ENCODE data around the gene FARS2.

FARS2 gene

DNA sequence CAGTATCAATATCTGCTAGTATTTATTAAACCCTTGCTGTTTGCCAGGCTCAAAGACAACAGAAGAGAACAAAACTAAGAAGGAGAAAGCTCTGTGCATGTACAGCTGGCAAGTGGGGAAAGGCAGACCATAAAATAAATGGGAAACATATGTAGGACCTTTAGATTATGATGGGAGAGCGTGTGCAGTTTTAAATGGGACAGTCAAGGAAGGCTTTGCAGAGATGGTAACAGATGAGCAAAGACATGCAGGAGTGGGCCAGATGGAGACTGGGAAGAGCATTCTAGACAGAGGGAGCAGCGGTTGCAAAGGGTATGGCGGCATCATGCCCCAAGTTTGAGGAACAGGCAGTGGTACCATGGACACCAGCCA lies 485.4 kb downstream of the FARS2 start:
- 93 to 96% methylated on average over 3 of the region's 3 CpGs for WGBS, 2 experiments
- Histone ChIP-seq H3K9me3 (ENCODE audit: control insufficient read depth, low read length) (no peaks in the 10 kb centered on the region), H3K27me3 (ENCODE audit: control insufficient read depth, insufficient read depth, low read length, poor library complexity, severe bottlenecking) (no peaks in the 10 kb centered on the region), H3K4me1 (ENCODE audit: control insufficient read depth, insufficient read depth, low read length) (peaks cover 1% of the 10 kb centered on the region), H3K36me3 (ENCODE audit: control insufficient read depth, insufficient read depth, low read length) (no peaks in the 10 kb centered on the region), H3K27ac (ENCODE audit: insufficient read depth, low read depth, low read length, poor library complexity, severe bottlenecking) (no peak overlapping the region), H3K4me3 (ENCODE audit: insufficient read depth, low read depth, low read length) (no peak overlapping the region)

DNA sequence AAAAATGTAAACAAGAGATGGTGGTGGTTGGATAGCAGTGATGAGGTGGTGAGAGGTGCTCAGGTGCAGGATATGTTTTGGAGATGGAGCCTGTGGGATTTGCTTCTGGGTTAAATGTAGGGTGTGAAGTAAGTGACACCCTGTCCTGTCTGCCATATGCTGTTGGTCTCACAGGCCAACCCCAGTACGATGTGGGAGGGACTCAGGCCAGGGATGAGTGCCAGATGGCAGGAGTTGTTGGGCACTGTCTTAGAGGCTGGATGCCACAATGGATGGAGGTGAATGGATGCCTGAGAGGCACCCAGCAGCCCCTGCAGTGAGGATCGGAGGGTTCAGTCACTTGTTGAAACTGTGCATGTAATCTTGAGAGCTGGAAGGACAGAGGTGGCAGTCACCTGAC lies 486.1 kb downstream of the FARS2 start:
- no peaks in the 10 kb centered on the region for H3K36me3 ChIP-seq (ENCODE audit: control insufficient read depth, insufficient read depth, low read length)
- no peaks in the 10 kb centered on the region for H3K27me3 ChIP-seq (ENCODE audit: control insufficient read depth, insufficient read depth, low read length, poor library complexity, severe bottlenecking)
- 96 to 97% methylated on average over 2 of the region's 2 CpGs for WGBS, 2 experiments
- H3K27ac ChIP-seq (ENCODE audit: insufficient read depth, low read depth, low read length, poor library complexity, severe bottlenecking) = no peak overlapping the region
- H3K4me3 ChIP-seq (ENCODE audit: insufficient read depth, low read depth, low read length) = no peak overlapping the region
- peaks cover 7% of the 10 kb centered on the region for H3K4me1 ChIP-seq (ENCODE audit: control insufficient read depth, insufficient read depth, low read length)
- H3K9me3 ChIP-seq (ENCODE audit: control insufficient read depth, low read length) = no peaks in the 10 kb centered on the region

DNA sequence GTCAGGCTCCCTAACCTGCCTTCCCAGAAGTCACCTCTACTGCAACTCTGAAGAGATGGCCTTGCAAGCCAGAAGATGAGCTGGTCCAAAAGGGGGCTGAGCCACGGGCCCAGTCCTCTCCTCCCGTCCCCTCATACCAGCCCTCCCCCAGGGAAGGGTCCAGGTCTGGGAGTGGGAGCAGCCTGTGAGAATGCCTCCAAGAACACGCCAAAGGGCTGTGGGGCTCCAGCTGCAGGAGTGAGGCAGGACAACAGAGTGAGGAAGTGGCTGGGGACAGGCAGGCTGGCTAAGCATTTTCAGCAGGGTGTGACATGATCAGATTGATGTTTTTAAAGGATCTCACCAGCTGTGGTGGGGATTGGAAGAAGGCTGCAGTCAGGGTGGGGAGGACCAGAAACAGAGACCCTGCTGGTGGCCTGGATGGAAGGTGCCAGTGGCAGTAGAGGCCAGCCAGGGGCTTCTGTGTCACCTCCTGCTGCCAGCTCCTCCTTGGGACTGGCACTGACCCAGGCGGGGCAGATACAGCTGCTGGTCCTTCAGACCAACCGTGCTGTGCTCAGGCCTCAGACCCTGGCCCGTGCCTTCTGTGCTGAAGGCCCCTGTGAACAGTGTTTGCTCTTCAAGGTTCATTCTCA lies 487.8 kb downstream of the FARS2 start:
- no peak overlapping the region for H3K27ac ChIP-seq (ENCODE audit: insufficient read depth, low read depth, low read length, poor library complexity, severe bottlenecking)
- no peaks in the 10 kb centered on the region for H3K27me3 ChIP-seq (ENCODE audit: control insufficient read depth, insufficient read depth, low read length, poor library complexity, severe bottlenecking)
- H3K4me3 ChIP-seq (ENCODE audit: insufficient read depth, low read depth, low read length) = no peak overlapping the region
- H3K4me1 ChIP-seq (ENCODE audit: control insufficient read depth, insufficient read depth, low read length) = peaks cover 10% of the 10 kb centered on the region
- H3K9me3 ChIP-seq (ENCODE audit: control insufficient read depth, low read length) = no peaks in the 10 kb centered on the region
- no peaks in the 10 kb centered on the region for H3K36me3 ChIP-seq (ENCODE audit: control insufficient read depth, insufficient read depth, low read length)
- WGBS, 2 experiments = 91 to 93% methylated on average over 6 of the region's 6 CpGs

DNA sequence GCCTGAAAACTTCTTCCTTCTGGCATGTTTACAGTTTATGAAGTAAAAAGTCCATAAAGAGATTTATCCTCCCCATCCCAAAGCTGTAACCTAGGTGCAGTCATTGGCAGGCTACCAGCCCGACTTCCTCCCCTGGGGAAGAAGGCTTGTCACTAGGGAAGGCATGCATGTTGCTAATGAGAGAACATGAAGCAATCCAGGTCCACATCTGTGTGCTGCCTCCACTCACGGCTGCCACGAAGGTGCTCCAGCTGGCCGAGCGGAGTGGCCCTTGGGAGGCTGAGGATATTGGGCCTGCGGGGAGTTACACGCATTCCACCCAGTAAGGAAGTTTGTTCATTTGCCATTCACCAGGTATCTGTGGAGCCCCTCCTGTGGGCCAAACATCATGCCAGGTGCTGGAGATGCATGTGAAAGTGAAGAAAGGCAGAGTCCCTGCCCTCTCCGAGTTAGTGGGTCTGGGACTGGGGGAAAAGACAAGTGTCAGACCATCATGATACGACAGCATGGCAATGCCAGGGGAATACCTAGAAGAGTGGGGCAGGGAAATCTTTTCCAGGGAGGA lies 488.4 kb downstream of the FARS2 start:
- Histone ChIP-seq H3K27me3 (ENCODE audit: control insufficient read depth, insufficient read depth, low read length, poor library complexity, severe bottlenecking) (no peaks in the 10 kb centered on the region), H3K9me3 (ENCODE audit: control insufficient read depth, low read length) (no peaks in the 10 kb centered on the region), H3K4me1 (ENCODE audit: control insufficient read depth, insufficient read depth, low read length) (peaks cover 10% of the 10 kb centered on the region), H3K4me3 (ENCODE audit: insufficient read depth, low read depth, low read length) (no peak overlapping the region), H3K36me3 (ENCODE audit: control insufficient read depth, insufficient read depth, low read length) (no peaks in the 10 kb centered on the region), H3K27ac (ENCODE audit: insufficient read depth, low read depth, low read length, poor library complexity, severe bottlenecking) (no peak overlapping the region)
- WGBS, 2 experiments = 94 to 95% methylated on average over 9 of the region's 9 CpGs

DNA sequence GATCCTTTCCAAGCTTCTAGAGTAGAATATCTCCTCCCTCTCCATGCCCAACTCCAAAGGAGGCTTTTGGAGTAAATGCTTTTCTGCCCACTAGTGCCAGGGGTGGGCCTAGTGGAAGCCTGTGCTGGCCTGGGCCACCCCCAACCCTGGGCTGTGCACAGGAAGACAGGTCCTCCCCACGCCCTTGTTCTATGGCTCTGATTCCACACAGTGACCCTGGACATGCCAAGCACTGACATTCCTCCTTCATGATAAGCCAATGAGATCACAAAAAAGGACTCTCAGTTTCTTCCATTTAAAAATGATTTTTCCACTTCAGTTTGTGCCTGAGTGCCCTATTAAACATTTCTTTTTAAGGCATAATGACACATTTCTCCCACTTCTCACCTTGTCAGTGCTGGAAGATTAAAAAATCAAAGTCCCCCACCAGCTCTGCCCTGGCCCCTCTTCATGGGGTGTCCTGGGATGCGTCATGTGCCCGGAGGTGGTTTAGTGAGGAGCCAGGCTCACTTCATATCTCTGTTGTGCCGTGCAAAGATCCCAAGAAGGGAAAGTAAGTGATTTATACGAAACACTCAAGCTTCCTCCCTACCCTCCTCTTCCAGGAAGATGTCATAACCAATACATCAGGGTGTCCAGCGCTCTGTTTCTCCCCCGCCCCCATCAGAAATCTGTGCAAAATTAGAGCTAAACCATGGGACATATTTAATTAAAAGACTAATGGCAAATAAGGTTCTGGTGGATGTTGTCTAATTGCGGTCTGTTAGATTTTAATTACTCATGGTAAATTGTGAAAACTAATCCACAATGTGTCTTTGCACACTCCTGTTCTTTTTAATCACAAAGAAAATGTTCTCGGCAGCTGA lies 490.4 kb downstream of the FARS2 start:
- H3K9me3 ChIP-seq (ENCODE audit: control insufficient read depth, low read length) = no peaks in the 10 kb centered on the region
- H3K27ac ChIP-seq (ENCODE audit: insufficient read depth, low read depth, low read length, poor library complexity, severe bottlenecking) = no peak overlapping the region
- H3K36me3 ChIP-seq (ENCODE audit: control insufficient read depth, insufficient read depth, low read length) = no peaks in the 10 kb centered on the region
- H3K27me3 ChIP-seq (ENCODE audit: control insufficient read depth, insufficient read depth, low read length, poor library complexity, severe bottlenecking) = no peaks in the 10 kb centered on the region
- peaks cover 10% of the 10 kb centered on the region for H3K4me1 ChIP-seq (ENCODE audit: control insufficient read depth, insufficient read depth, low read length)
- H3K4me3 ChIP-seq (ENCODE audit: insufficient read depth, low read depth, low read length) = no peak overlapping the region
- 84 to 90% methylated on average over 9 of the region's 9 CpGs for WGBS, 2 experiments

DNA sequence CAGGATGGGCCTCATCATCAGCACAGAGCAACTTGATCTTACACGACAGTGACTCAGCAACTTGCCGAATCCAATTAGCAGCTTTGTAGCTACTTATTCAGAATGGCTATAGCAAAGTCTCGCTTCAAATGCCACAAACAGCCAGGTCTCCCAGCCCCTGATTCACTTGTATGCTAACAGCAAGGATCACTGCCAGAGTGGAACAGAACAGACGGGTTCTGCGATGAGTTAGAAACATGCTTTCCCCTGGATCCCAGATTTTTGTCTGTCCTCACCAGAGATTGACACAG lies 491.0 kb downstream of the FARS2 start:
- Histone ChIP-seq H3K9me3 (ENCODE audit: control insufficient read depth, low read length) (no peaks in the 10 kb centered on the region), H3K36me3 (ENCODE audit: control insufficient read depth, insufficient read depth, low read length) (no peaks in the 10 kb centered on the region), H3K27me3 (ENCODE audit: control insufficient read depth, insufficient read depth, low read length, poor library complexity, severe bottlenecking) (no peaks in the 10 kb centered on the region), H3K4me3 (ENCODE audit: insufficient read depth, low read depth, low read length) (no peak overlapping the region), H3K27ac (ENCODE audit: insufficient read depth, low read depth, low read length, poor library complexity, severe bottlenecking) (no peak overlapping the region), H3K4me1 (ENCODE audit: control insufficient read depth, insufficient read depth, low read length) (peaks cover 10% of the 10 kb centered on the region)
- 49 to 51% methylated on average over 5 of the region's 5 CpGs for WGBS, 2 experiments

DNA sequence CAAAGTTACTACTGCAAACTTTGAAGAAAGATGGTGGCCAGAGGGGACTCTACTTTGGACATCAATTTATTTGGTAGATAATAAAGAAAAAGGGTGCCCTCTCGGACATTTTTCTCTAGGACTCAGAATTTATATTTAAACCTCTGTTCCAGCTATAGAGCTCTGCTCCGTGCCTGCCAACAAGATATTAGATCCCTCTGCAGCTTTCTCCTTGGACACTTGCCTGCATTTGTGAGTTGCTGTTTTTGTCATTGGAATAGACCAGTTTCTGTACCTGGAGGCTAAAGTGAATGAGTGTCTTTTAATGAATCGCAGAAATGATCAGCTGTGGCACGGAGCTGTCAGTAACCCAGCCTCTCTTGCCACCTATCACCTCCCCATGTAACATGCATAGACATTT lies 491.9 kb downstream of the FARS2 start:
- Histone ChIP-seq H3K9me3 (ENCODE audit: control insufficient read depth, low read length) (no peaks in the 10 kb centered on the region), H3K4me1 (ENCODE audit: control insufficient read depth, insufficient read depth, low read length) (peaks cover 10% of the 10 kb centered on the region), H3K36me3 (ENCODE audit: control insufficient read depth, insufficient read depth, low read length) (no peaks in the 10 kb centered on the region), H3K27me3 (ENCODE audit: control insufficient read depth, insufficient read depth, low read length, poor library complexity, severe bottlenecking) (no peaks in the 10 kb centered on the region), H3K27ac (ENCODE audit: insufficient read depth, low read depth, low read length, poor library complexity, severe bottlenecking) (no peak overlapping the region), H3K4me3 (ENCODE audit: insufficient read depth, low read depth, low read length) (no peak overlapping the region)
- WGBS, 2 experiments = 87 to 96% methylated on average over 4 of the region's 4 CpGs

DNA sequence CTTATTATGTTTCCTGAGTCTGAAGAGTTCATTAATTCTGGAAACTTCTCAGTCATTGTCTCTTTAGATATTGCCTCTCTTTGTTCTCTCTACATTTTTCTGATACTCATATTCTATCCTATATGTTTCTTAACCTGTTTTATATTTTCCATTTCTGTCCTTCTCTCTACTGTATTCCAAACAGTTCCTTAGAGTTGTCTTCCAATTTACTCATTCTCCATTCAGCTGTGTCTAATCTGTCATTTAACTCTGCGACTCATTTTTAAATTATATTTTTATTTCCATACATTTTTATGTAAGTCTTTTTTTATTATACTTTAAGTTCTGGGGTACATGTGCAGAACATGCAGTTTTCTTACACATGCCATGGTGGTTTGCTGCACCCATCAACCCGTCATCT lies 493.6 kb downstream of the FARS2 start:
- peaks cover 10% of the 10 kb centered on the region for H3K4me1 ChIP-seq (ENCODE audit: control insufficient read depth, insufficient read depth, low read length)
- H3K27ac ChIP-seq (ENCODE audit: insufficient read depth, low read depth, low read length, poor library complexity, severe bottlenecking) = no peak overlapping the region
- WGBS, 2 experiments = 90 to 94% methylated on average over 1 of the region's 2 CpGs
- H3K36me3 ChIP-seq (ENCODE audit: control insufficient read depth, insufficient read depth, low read length) = no peaks in the 10 kb centered on the region
- no peaks in the 10 kb centered on the region for H3K27me3 ChIP-seq (ENCODE audit: control insufficient read depth, insufficient read depth, low read length, poor library complexity, severe bottlenecking)
- H3K4me3 ChIP-seq (ENCODE audit: insufficient read depth, low read depth, low read length) = no peak overlapping the region
- no peaks in the 10 kb centered on the region for H3K9me3 ChIP-seq (ENCODE audit: control insufficient read depth, low read length)

DNA sequence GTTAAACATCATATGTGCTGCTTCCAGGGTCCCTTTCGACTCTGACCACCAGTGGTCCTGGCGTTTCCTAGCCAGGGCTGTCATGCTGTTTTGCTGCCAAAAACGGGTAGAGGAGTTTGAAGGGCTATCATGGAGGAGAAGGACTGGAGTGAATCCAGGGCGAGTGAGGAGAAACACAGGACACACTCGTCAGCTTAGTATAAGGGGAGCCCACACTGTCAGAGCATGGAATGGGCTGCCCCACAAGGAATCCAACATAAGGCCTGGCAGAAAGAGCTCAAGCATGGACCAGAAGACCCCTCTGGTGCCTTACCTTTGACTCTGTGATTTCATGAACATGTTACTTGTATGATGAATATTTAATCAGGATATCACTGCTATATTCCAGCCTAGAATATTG lies 498.3 kb downstream of the FARS2 start:
- no peak overlapping the region for H3K4me3 ChIP-seq (ENCODE audit: insufficient read depth, low read depth, low read length)
- WGBS, 2 experiments = 92 to 95% methylated on average over 5 of the region's 5 CpGs
- no peaks in the 10 kb centered on the region for H3K4me1 ChIP-seq (ENCODE audit: control insufficient read depth, insufficient read depth, low read length)
- H3K36me3 ChIP-seq (ENCODE audit: control insufficient read depth, insufficient read depth, low read length) = no peaks in the 10 kb centered on the region
- no peaks in the 10 kb centered on the region for H3K27me3 ChIP-seq (ENCODE audit: control insufficient read depth, insufficient read depth, low read length, poor library complexity, severe bottlenecking)
- no peak overlapping the region for H3K27ac ChIP-seq (ENCODE audit: insufficient read depth, low read depth, low read length, poor library complexity, severe bottlenecking)
- H3K9me3 ChIP-seq (ENCODE audit: control insufficient read depth, low read length) = no peaks in the 10 kb centered on the region

DNA sequence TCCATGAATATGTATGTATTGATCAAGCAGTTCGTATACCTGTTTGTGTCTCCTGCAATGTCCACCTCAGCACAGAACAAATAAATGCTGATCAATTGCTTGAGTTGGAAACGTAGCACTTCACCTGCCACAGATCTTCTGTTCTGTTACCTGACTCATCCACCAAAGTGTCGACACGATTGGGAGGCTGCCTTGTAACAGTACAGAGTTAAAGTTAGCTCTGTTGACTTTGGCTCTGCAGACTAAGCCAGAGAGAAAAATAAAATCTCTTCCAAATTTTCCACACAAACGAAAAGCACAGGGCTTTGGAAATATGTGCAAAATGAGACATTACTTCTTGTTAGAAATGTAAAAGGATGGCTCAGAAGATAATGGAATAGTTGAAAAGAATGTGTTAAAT lies 500.1 kb downstream of the FARS2 start:
- H3K27me3 ChIP-seq (ENCODE audit: control insufficient read depth, insufficient read depth, low read length, poor library complexity, severe bottlenecking) = no peaks in the 10 kb centered on the region
- no peak overlapping the region for H3K27ac ChIP-seq (ENCODE audit: insufficient read depth, low read depth, low read length, poor library complexity, severe bottlenecking)
- 94% methylated on average over 5 of the region's 5 CpGs for WGBS, 2 experiments
- H3K4me3 ChIP-seq (ENCODE audit: insufficient read depth, low read depth, low read length) = no peak overlapping the region
- no peaks in the 10 kb centered on the region for H3K36me3 ChIP-seq (ENCODE audit: control insufficient read depth, insufficient read depth, low read length)
- no peaks in the 10 kb centered on the region for H3K9me3 ChIP-seq (ENCODE audit: control insufficient read depth, low read length)
- no peaks in the 10 kb centered on the region for H3K4me1 ChIP-seq (ENCODE audit: control insufficient read depth, insufficient read depth, low read length)
